Astrocyte of the cerebellum (primary cell): ENCODE data around the gene UFL1.
"Not testable (repeated sequence)": the region's sequence is repeated elsewhere in the genome, so short reads cannot be mapped to it uniquely, and the experiment has no call there.

Experiments
- DNase-seq: peaks from one replicate; pipeline ENCODE4 v3.0.0-alpha.2; 2011; ENCODE audit warnings: low read depth
- H3K4me3 ChIP-seq: 2 replicates; pipeline ENCODE4 v1.5.1; 2011; ENCODE audit warnings: mild to moderate bottlenecking, low read depth, low read length, moderate library complexity
- CTCF ChIP-seq: IDR thresholded peaks from 2 replicates; pipeline ENCODE4 v1.5.1; 2012; ENCODE audit warnings: low read length, low read depth, moderate library complexity, mild to moderate bottlenecking; ENCODE audit errors: missing control alignments
- in situ Hi-C: cut with HindIII; loops from 2 replicates; pipeline ENCODE4 v1.10.0; 2017; ENCODE audit warnings: low sequenced_read_pairs

The UFL1 gene

DNA sequence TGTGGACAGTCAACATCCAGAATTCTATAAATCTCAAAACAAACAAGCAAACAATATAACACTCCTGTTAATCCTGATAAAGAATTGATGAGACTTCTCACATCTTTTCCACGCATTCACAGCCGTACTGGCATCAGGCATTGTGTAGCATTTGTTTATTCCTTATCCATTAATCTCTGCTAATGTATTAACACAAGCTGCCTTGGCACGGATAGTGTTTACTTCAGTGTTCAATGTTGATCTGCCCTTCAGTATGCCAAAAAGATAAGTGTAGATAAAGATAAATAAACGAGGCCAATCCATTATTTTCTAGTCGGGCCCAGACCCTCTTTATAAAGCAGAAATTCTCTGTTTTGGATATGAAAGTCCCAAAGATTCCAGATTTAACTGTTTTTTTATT, 16.1 kb downstream of the UFL1 start:
- DNase-seq: no peak
- in situ Hi-C loops: no loop called here
- H3K4me3 ChIP-seq: no peak overlapping the region

DNA sequence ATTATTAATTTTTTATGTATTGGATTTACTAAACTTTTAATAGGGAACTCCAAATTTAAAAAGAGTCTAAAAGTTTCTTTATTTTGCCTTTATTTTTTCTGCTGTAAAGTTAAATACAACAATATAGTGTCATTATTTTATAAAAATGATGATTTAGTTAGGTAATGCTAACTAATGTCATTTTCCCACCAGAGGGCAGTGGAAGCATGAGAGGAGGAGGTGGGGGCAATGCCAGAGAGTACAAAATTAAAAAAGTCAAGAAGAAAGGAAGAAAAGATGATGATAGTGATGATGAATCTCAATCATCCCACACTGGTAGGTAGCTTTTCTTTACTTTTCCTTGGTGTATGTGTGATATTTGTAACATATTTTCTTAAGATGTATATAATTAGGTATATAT, 21.1 kb downstream of the UFL1 start:
- no peak overlapping the region for H3K4me3 ChIP-seq
- TF ChIP-seq CTCF: peak; percentile 49
- in situ Hi-C loops: no loop called here
- no peak for DNase-seq

More for the DNA sequence above, 16.1 kb downstream of the UFL1 start:
- TF ChIP-seq CTCF: no peak

DNA sequence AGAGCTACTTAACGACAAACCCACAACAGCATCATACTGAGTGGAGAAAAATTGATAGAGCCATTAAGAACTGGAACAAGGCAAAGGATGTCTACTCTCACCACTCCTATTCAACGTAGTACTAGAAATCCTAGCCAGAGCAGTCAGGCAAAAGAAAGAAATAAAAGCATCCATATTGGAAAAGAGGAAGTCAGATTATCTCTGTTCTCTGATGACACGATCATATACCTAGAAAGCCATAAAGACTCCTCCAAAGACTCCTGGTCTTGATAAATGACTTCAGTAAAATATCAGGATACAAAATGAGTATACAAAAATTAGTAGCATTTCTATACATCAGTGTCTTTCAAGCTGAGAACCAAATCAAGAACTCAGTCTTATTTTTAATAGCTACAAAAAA, 24.3 kb downstream of the UFL1 start:
- H3K4me3 ChIP-seq: no peak overlapping the region
- in situ Hi-C loops: no loop called here
- TF ChIP-seq CTCF: no peak
- DNase-seq: no peak

DNA sequence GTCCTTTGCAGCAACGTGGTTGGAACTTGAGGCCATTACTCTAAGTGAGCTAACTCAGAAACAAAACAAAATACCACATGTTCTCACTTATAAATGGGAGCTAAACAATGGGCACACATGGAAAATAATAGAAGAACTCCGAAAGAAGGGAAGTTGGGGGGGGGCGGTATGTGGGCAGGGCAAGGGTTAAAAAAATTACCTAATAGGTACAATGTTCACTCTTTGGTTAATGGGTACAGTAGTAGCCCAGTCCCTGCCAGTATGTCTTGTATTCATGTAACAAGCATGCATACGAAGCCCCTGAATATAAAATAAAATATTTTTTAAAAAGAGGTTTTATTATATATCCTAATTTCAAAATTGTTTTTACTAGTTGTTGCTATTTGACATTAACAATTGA, 26.0 kb downstream of the UFL1 start:
- DNase-seq: no peak
- no peak overlapping the region for H3K4me3 ChIP-seq
- in situ Hi-C loops: no loop called here
- no peak for TF ChIP-seq CTCF

GRCh38 chr6:96554558-96554957, 33.0 kb downstream of the UFL1 start:
- no peak for DNase-seq
- H3K4me3 ChIP-seq: no peak overlapping the region
- no peak for TF ChIP-seq CTCF
- in situ Hi-C loops: no loop called here

- in situ Hi-C loops, DNase-seq: not testable (repeated sequence)
Measured at GRCh38 chr6:96559740-96560139, 38.1 kb downstream of the UFL1 start.

GRCh38 chr6:96562886-96563285, 41.3 kb downstream of the UFL1 start, which contains the start of gene FHL5:
Gene FHL5, plus strand, starts transcription at chr6:96563128. Its CDS starts 40,486 bp downstream, at chr6:96603614.
- TF ChIP-seq CTCF: no peak
- in situ Hi-C loops: no loop called here
- H3K4me3 ChIP-seq: no peak within 1 kb of the TSS
- DNase-seq: no peak

More at GRCh38 chr6:96559740-96560139, 38.1 kb downstream of the UFL1 start:
- H3K4me3 ChIP-seq: not testable (repeated sequence)
